ENCODE results near the gene JUND.

DNA sequence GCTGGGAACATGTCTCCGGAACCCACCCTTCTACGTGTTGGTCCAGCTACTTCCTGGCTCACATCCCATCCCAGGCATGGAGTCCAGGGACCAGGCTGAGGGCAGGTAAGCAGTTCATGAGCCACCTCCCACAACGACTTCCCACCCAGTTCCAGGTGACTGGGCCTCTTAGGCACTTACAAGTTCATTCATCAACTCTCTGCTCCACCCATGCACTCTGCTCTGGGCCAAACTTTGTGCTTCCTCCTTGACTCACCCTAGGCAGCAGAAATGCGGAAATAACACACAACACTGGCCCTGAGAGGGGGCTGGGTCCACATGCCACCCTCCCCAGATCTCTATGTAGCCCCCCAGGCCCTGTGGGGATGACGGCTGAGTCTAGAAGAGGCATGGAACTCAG lies 27.7 kb downstream of the JUND start:
- TF ChIP-seq, protein P1, sequence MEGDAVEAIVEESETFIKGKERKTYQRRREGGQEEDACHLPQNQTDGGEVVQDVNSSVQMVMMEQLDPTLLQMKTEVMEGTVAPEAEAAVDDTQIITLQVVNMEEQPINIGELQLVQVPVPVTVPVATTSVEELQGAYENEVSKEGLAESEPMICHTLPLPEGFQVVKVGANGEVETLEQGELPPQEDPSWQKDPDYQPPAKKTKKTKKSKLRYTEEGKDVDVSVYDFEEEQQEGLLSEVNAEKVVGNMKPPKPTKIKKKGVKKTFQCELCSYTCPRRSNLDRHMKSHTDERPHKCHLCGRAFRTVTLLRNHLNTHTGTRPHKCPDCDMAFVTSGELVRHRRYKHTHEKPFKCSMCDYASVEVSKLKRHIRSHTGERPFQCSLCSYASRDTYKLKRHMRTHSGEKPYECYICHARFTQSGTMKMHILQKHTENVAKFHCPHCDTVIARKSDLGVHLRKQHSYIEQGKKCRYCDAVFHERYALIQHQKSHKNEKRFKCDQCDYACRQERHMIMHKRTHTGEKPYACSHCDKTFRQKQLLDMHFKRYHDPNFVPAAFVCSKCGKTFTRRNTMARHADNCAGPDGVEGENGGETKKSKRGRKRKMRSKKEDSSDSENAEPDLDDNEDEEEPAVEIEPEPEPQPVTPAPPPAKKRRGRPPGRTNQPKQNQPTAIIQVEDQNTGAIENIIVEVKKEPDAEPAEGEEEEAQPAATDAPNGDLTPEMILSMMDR (IDR thresholded peaks at IDR 0.05 in 8 of 11, conservative IDR thresholded peaks at IDR 0.05 in 3 of 11) = no peak
- TF ChIP-seq POLR2A (IDR thresholded peaks at IDR 0.05) = no peak
